ENCODE measurements around the gene OR52I1.

The OR52I1 gene, protein sequence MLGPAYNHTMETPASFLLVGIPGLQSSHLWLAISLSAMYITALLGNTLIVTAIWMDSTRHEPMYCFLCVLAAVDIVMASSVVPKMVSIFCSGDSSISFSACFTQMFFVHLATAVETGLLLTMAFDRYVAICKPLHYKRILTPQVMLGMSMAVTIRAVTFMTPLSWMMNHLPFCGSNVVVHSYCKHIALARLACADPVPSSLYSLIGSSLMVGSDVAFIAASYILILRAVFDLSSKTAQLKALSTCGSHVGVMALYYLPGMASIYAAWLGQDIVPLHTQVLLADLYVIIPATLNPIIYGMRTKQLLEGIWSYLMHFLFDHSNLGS

DNA sequence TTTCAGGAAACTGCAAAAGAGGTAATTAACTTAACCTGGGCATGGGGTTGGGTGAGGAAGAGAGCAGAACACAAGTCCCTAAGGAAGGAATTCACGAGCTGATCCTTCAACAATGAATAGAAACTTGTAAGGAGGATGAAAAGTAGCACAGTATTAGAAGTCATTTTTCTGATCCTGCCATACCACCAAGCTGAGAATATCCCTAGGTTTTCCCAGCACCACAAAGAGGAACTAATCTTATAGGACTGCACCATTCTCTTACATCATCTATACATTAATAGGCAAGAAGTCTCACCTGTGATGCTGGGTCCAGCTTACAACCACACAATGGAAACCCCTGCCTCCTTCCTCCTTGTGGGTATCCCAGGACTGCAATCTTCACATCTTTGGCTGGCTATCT is at the start of gene OR52I1:
TSS of gene OR52I1 (plus strand) at position 301 of the 400 bp plus-strand sequence. CDS start at position 301, 0 bp downstream.
- H3K27me3 ChIP-seq (ENCODE audit: insufficient read depth, low read length) = peaks cover 16% of the 10 kb centered on the region
- no peak within 1 kb of the TSS for H3K4me3 ChIP-seq (ENCODE audit: low read depth, low read length)
- no peak within 1 kb of the TSS for H3K27ac ChIP-seq (ENCODE audit: low read depth, low read length)
- H3K79me2 ChIP-seq (ENCODE audit: control insufficient read depth, insufficient read depth, low read length, unreplicated experiment) = no peaks in the 10 kb centered on the region
- H3K4me1 ChIP-seq (ENCODE audit: control insufficient read depth, insufficient read depth, low read length, unreplicated experiment) = no peaks in the 10 kb centered on the region
- no peak within 1 kb of the TSS for H2AFZ ChIP-seq (ENCODE audit: low read length, unreplicated experiment)
- H3K36me3 ChIP-seq (ENCODE audit: insufficient read depth, low read length) = 0 out of 2 replicates have a peak, but pooled peaks cover 3% of the 10 kb centered on the region

DNA sequence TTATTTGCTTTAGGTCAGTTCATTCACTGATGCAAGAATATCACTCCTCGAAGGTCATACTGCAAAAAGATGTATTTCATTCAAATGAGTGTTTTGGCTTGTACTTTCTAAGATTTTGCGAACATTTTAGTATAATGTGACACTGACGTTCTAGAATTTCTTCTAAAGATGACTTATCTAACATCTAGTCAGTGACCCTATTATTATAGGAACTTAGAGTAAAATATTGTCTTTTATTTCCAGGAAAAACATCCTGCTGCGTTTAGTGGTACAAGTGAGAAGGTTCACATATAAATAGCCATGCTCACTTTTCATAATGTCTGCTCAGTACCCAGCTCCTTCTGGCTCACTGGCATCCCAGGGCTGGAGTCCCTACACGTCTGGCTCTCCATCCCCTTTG is 48.9 kb upstream of the OR52I1 start, which contains the start of gene OR52M1:
TSS of gene OR52M1 (plus strand) at position 301 of the 400 bp plus-strand sequence. CDS start at position 301, 0 bp downstream.
- no peaks in the 10 kb centered on the region for H3K4me1 ChIP-seq (ENCODE audit: control insufficient read depth, insufficient read depth, low read length, unreplicated experiment)
- no peaks in the 10 kb centered on the region for H3K79me2 ChIP-seq (ENCODE audit: control insufficient read depth, insufficient read depth, low read length, unreplicated experiment)
- no peak within 1 kb of the TSS for H2AFZ ChIP-seq (ENCODE audit: low read length, unreplicated experiment)
- H3K27ac ChIP-seq (ENCODE audit: low read depth, low read length) = no peak within 1 kb of the TSS
- H3K4me3 ChIP-seq (ENCODE audit: low read depth, low read length) = no peak within 1 kb of the TSS
- H3K27me3 ChIP-seq (ENCODE audit: insufficient read depth, low read length) = peaks cover 30% of the 10 kb centered on the region
- no peaks in the 10 kb centered on the region for H3K36me3 ChIP-seq (ENCODE audit: insufficient read depth, low read length)

- Histone ChIP-seq H3K4me3 (ENCODE audit: low read depth, low read length) (no peak overlapping the region), H3K4me1 (ENCODE audit: control insufficient read depth, insufficient read depth, low read length, unreplicated experiment) (no peaks in the 10 kb centered on the region), H3K79me2 (ENCODE audit: control insufficient read depth, insufficient read depth, low read length, unreplicated experiment) (no peaks in the 10 kb centered on the region), H3K36me3 (ENCODE audit: insufficient read depth, low read length) (no peaks in the 10 kb centered on the region), H2AFZ (ENCODE audit: low read length, unreplicated experiment) (no peak overlapping the region), H3K27ac (ENCODE audit: low read depth, low read length) (no peak overlapping the region), H3K27me3 (ENCODE audit: insufficient read depth, low read length) (peaks cover 16% of the 10 kb centered on the region)
Measured at GRCh38 chr11:4546878-4547277, 47.0 kb upstream of the OR52I1 start.

DNA sequence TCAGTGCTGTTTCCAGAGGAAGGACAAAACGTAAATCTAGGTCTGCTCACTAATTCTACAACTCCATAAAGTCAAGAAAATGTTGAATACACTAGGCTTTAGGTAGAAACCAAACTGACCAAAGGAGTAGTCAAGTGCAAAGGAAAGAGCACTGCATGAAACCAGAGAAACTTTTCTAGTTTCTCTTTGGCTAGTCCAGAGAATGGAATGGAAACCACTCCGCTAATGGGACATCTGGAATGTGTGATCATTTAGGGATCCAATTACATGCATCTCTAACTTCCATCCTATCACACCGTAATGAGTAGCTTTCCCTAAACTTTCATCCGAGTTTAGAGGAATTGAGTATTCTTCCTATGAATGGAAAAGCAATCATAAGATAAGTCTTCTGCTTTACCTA is 46.4 kb upstream of the OR52I1 start:
- Histone ChIP-seq H3K27ac (ENCODE audit: low read depth, low read length) (no peak overlapping the region), H3K27me3 (ENCODE audit: insufficient read depth, low read length) (peaks cover 14% of the 10 kb centered on the region), H2AFZ (ENCODE audit: low read length, unreplicated experiment) (no peak overlapping the region), H3K4me1 (ENCODE audit: control insufficient read depth, insufficient read depth, low read length, unreplicated experiment) (no peaks in the 10 kb centered on the region), H3K4me3 (ENCODE audit: low read depth, low read length) (no peak overlapping the region), H3K79me2 (ENCODE audit: control insufficient read depth, insufficient read depth, low read length, unreplicated experiment) (no peaks in the 10 kb centered on the region), H3K36me3 (ENCODE audit: insufficient read depth, low read length) (no peaks in the 10 kb centered on the region)

GRCh38 chr11:4551346-4551979 is 42.4 kb upstream of the OR52I1 start:
- no peaks in the 10 kb centered on the region for H3K4me1 ChIP-seq (ENCODE audit: control insufficient read depth, insufficient read depth, low read length, unreplicated experiment)
- no peaks in the 10 kb centered on the region for H3K36me3 ChIP-seq (ENCODE audit: insufficient read depth, low read length)
- H2AFZ ChIP-seq (ENCODE audit: low read length, unreplicated experiment) = no peak overlapping the region
- no peak overlapping the region for H3K4me3 ChIP-seq (ENCODE audit: low read depth, low read length)
- H3K79me2 ChIP-seq (ENCODE audit: control insufficient read depth, insufficient read depth, low read length, unreplicated experiment) = no peaks in the 10 kb centered on the region
- H3K27me3 ChIP-seq (ENCODE audit: insufficient read depth, low read length) = peaks cover 7% of the 10 kb centered on the region; the same call in 1 of the 2 replicates
- no peak overlapping the region for H3K27ac ChIP-seq (ENCODE audit: low read depth, low read length)

- H3K4me3 ChIP-seq (ENCODE audit: low read depth, low read length) = no peak overlapping the region
- no peaks in the 10 kb centered on the region for H3K4me1 ChIP-seq (ENCODE audit: control insufficient read depth, insufficient read depth, low read length, unreplicated experiment)
- no peaks in the 10 kb centered on the region for H3K27me3 ChIP-seq (ENCODE audit: insufficient read depth, low read length)
- no peak overlapping the region for H2AFZ ChIP-seq (ENCODE audit: low read length, unreplicated experiment)
- no peaks in the 10 kb centered on the region for H3K79me2 ChIP-seq (ENCODE audit: control insufficient read depth, insufficient read depth, low read length, unreplicated experiment)
- no peak overlapping the region for H3K27ac ChIP-seq (ENCODE audit: low read depth, low read length)
- no peaks in the 10 kb centered on the region for H3K36me3 ChIP-seq (ENCODE audit: insufficient read depth, low read length)
Measured at GRCh38 chr11:4559527-4560440, 34.1 kb upstream of the OR52I1 start.

DNA sequence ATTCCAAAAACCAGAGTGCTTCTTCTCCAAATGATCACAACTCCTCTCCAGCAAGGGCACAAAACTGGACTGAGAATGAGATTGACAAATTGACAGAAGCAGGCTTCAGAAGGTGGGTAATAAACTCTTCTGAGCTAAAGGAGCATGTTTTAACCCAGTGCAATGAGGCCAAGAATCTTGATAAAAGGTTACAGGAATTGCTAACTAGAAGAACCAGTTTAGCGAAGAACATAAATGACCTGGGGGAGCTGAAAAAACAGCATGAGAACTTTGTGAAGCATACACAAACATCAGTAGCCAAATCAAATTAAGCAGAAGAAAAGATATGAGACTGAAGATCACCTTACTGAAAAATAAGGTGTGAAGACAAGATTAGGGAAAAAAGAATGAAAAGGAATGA is 33.4 kb upstream of the OR52I1 start:
- Histone ChIP-seq H3K79me2 (ENCODE audit: control insufficient read depth, insufficient read depth, low read length, unreplicated experiment) (no peaks in the 10 kb centered on the region), H3K27ac (ENCODE audit: low read depth, low read length) (no peak overlapping the region), H3K4me1 (ENCODE audit: control insufficient read depth, insufficient read depth, low read length, unreplicated experiment) (no peaks in the 10 kb centered on the region), H2AFZ (ENCODE audit: low read length, unreplicated experiment) (no peak overlapping the region), H3K36me3 (ENCODE audit: insufficient read depth, low read length) (no peaks in the 10 kb centered on the region), H3K4me3 (ENCODE audit: low read depth, low read length) (no peak overlapping the region), H3K27me3 (ENCODE audit: insufficient read depth, low read length) (no peaks in the 10 kb centered on the region)

- no peak overlapping the region for H2AFZ ChIP-seq (ENCODE audit: low read length, unreplicated experiment)
- no peaks in the 10 kb centered on the region for H3K36me3 ChIP-seq (ENCODE audit: insufficient read depth, low read length)
- H3K4me3 ChIP-seq (ENCODE audit: low read depth, low read length) = no peak overlapping the region
- no peaks in the 10 kb centered on the region for H3K79me2 ChIP-seq (ENCODE audit: control insufficient read depth, insufficient read depth, low read length, unreplicated experiment)
- no peaks in the 10 kb centered on the region; the same call in 1 of the 2 replicates for H3K27me3 ChIP-seq (ENCODE audit: insufficient read depth, low read length)
- H3K4me1 ChIP-seq (ENCODE audit: control insufficient read depth, insufficient read depth, low read length, unreplicated experiment) = no peaks in the 10 kb centered on the region
- H3K27ac ChIP-seq (ENCODE audit: low read depth, low read length) = no peak overlapping the region
Measured at GRCh38 chr11:4565371-4565770, 28.5 kb upstream of the OR52I1 start.

DNA sequence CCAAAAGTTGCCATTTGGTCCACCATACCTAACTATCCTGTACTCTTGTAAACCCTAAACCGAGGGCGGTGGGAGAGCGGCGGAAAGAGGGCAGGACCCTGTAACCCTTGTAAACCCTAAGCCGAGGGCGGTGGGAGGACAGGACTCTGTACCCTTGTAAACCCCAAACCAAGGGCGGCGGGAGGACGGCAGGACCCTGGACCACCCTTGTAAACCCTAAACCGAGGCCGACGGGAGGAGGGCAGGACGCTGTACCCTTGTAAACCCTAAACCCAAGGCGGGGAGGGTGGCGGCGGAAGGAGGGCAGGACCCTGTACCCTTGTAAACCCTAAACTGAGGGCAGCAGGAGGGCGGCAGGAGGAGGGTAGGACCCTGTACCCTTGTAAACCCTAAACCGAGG is 24.8 kb upstream of the OR52I1 start:
- Histone ChIP-seq H3K27ac (ENCODE audit: low read depth, low read length) (no peak overlapping the region), H3K27me3 (ENCODE audit: insufficient read depth, low read length) (peaks cover 9% of the 10 kb centered on the region; the same call in 1 of the 2 replicates)

DNA sequence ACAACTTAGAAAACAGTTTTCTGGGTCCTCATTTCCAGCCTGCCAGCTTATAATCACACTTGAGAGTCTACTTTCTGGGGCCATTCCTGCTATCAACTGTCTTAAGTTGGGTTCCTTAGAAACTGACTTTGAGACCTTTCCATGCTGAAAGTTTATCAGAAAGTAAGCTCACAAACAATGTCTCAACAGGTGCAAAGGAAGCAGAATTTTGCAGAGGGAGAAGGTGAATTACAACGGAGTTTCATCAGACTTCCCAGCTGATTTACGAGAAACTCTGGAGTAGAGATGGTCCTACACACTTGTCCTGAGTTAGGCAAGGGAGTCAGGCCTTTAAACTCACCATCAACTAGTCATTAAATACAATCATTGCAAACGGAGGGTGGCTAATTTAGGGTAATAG is 17.0 kb upstream of the OR52I1 start:
- Histone ChIP-seq H3K27me3 (ENCODE audit: insufficient read depth, low read length) (peaks cover 51% of the 10 kb centered on the region), H2AFZ (ENCODE audit: low read length, unreplicated experiment) (no peak overlapping the region), H3K4me3 (ENCODE audit: low read depth, low read length) (no peak overlapping the region), H3K36me3 (ENCODE audit: insufficient read depth, low read length) (no peaks in the 10 kb centered on the region), H3K79me2 (ENCODE audit: control insufficient read depth, insufficient read depth, low read length, unreplicated experiment) (no peaks in the 10 kb centered on the region), H3K4me1 (ENCODE audit: control insufficient read depth, insufficient read depth, low read length, unreplicated experiment) (no peaks in the 10 kb centered on the region), H3K27ac (ENCODE audit: low read depth, low read length) (no peak overlapping the region)

More for the DNA sequence above, 24.8 kb upstream of the OR52I1 start:
- H3K36me3 ChIP-seq (ENCODE audit: insufficient read depth, low read length) = no peaks in the 10 kb centered on the region
- H3K79me2 ChIP-seq (ENCODE audit: control insufficient read depth, insufficient read depth, low read length, unreplicated experiment) = no peaks in the 10 kb centered on the region
- H3K4me1 ChIP-seq (ENCODE audit: control insufficient read depth, insufficient read depth, low read length, unreplicated experiment) = no peaks in the 10 kb centered on the region
- H3K4me3 ChIP-seq (ENCODE audit: low read depth, low read length) = no peak overlapping the region
- no peak overlapping the region for H2AFZ ChIP-seq (ENCODE audit: low read length, unreplicated experiment)

Data from ACC112 (cell line).